HCT116 (cell line): ENCODE data around the gene HES5. TPM values are rescaled to one million over a fixed set of nuclear protein-coding genes. Genes with fewer than 3 reads are reported as not detected.

Experiments used
- ATAC-seq: fragments of 200-7000 bp; cut with Tn5 transposase; 2 replicates; pipeline ENCODE4 v1.9.1; 2020; ENCODE audit warnings: mild to moderate bottlenecking, moderate library complexity
- BruUV-seq: library from RNA; stranded (reverse); fragments of 400-500 nt; replicated peaks from 2 replicates; lab custom pipeline; 2021; lab: Mats Ljungman, UMichigan
- CTCF ChIA-PET: fragments of 300-600 bp; sonication (Branson Sonifier 250); formaldehyde crosslinking; loops from one replicate; lab custom pipeline; 2021; ENCODE audit warnings: antibody characterized with exemption; lab: Charles Lee
- POLR2A ChIA-PET: fragments of 300-600, 350-600 bp; sonication (Branson Sonifier 250); formaldehyde crosslinking; loops from one replicate; lab custom pipeline; 2021; ENCODE audit warnings: antibody characterized with exemption; lab: Charles Lee
- RAD21 ChIA-PET, 2 experiments: fragments of 300-600 bp; sonication (Branson Sonifier 250); formaldehyde crosslinking; loops; one replicate each; lab custom pipeline; 2023; ENCODE audit warnings: low total read pairs in 2 of 2; ENCODE audit not compliant: uncharacterized antibody in 2 of 2, unreplicated experiment in 2 of 2, low non-redundant PET in 1 of 2; lab: Charles Lee
- DNase-seq: peaks from one replicate; pipeline ENCODE4 v3.0.0-alpha.2; 2010; ENCODE audit warnings: low read depth, low spot score
- H2AFZ ChIP-seq: fragments of 200-600 bp; shearing (Covaris generic), sonication (generic); 2 replicates; pipeline ENCODE4 v1.6.1; 2017; ENCODE audit warnings: low read depth, mixed run types, mixed read lengths, antibody characterized with exemption, low read length; ENCODE audit not compliant: poor library complexity, severe bottlenecking
- H3K27ac ChIP-seq: 2 replicates; pipeline ENCODE4 v1.5.1; 2012; ENCODE audit warnings: low read depth, low read length
- H3K27me3 ChIP-seq: fragments of 200-600 bp; sonication (generic); 2 replicates; pipeline ENCODE4 v1.6.1; 2016; ENCODE audit warnings: mixed run types, low read length, mixed read lengths; ENCODE audit not compliant: insufficient read depth
- H3K36me3 ChIP-seq, 2 experiments: fragments of 200-500 bp in 1 of 2; fragments of 200-600 bp in 1 of 2; sonication (Bioruptor generic) in 1 of 2; sonication (generic) in 1 of 2; 2 replicates each; pipeline versions ENCODE4 v1.5.1 to v1.6.1; 2014 to 2016; ENCODE audit warnings: low read length in 2 of 2, inconsistent platforms in 1 of 2, mixed read lengths in 1 of 2, mixed run types in 1 of 2; ENCODE audit not compliant: insufficient read depth in 2 of 2, control insufficient read depth in 1 of 2
- H3K4me1 ChIP-seq, 2 experiments: fragments of 200-600 bp in 1 of 2; sonication (generic) in 1 of 2; 2 replicates each; pipeline versions ENCODE4 v1.5.1 to v1.6.1; 2012 to 2017; ENCODE audit warnings: low read length in 2 of 2, inconsistent platforms in 1 of 2, mild to moderate bottlenecking in 1 of 2, mixed read lengths in 1 of 2, mixed run types in 1 of 2, moderate library complexity in 1 of 2; ENCODE audit not compliant: insufficient read depth in 2 of 2, control insufficient read depth in 1 of 2
- H3K4me2 ChIP-seq: fragments of 200-600 bp; sonication (generic); 2 replicates; pipeline ENCODE4 v1.6.1; 2017; ENCODE audit warnings: mixed run types, low read length, mixed read lengths
- H3K4me3 ChIP-seq, 2 experiments: fragments of 200-600 bp in 1 of 2; sonication (generic) in 1 of 2; replicated peaks in 1 of 2; 2 replicates each; pipeline ENCODE4 v1.5.1; 2011 to 2016; ENCODE audit warnings: low read length in 2 of 2, control low read depth in 1 of 2, low read depth in 1 of 2, mild to moderate bottlenecking in 1 of 2, mixed read lengths in 1 of 2, mixed run types in 1 of 2
- H3K79me2 ChIP-seq: fragments of 200-600 bp; sonication (generic); 2 replicates; pipeline ENCODE4 v1.6.1; 2017; ENCODE audit warnings: mild to moderate bottlenecking, mixed run types, low read length, moderate library complexity, mixed read lengths; ENCODE audit not compliant: insufficient read depth
- H3K9ac ChIP-seq: fragments of 200-600 bp; sonication (generic); 2 replicates; pipeline ENCODE4 v1.6.1; 2016; ENCODE audit warnings: low read length, mixed read lengths
- H3K9me2 ChIP-seq: fragments of 200-600 bp; sonication (generic), shearing (Covaris generic); 2 replicates; pipeline ENCODE4 v1.6.1; 2017; ENCODE audit warnings: mixed run types, mild to moderate bottlenecking, moderate library complexity; ENCODE audit not compliant: insufficient read depth
- H3K9me3 ChIP-seq, 2 experiments: fragments of 200-500 bp in 1 of 2; fragments of 200-600 bp in 1 of 2; sonication (Bioruptor generic) in 1 of 2; sonication (generic) in 1 of 2; 2 replicates each; pipeline ENCODE4 v1.6.1; 2014 to 2017; ENCODE audit warnings: low read length in 2 of 2, mixed read lengths in 2 of 2, inconsistent platforms in 1 of 2, low read depth in 1 of 2, mild to moderate bottlenecking in 1 of 2, mixed run types in 1 of 2, moderate library complexity in 1 of 2; ENCODE audit not compliant: control insufficient read depth in 1 of 2, insufficient read depth in 1 of 2
- H4K20me1 ChIP-seq: fragments of 200-600 bp; sonication (generic), shearing (Covaris generic); 2 replicates; pipeline ENCODE4 v1.6.1; 2017; ENCODE audit warnings: mixed run types, mild to moderate bottlenecking, moderate library complexity; ENCODE audit not compliant: insufficient read depth
- CEBPB ChIP-seq: IDR thresholded peaks from 2 replicates; pipeline ENCODE4 v1.6.1; 2012; ENCODE audit warnings: low read depth
- CTCF ChIP-seq, 3 experiments: fragments of 200-600 bp in 1 of 3; sonication (generic) in 1 of 3; IDR thresholded peaks in 2 of 3; conservative IDR thresholded peaks in 1 of 3; 2 replicates each; pipeline ENCODE4 v1.5.1; 2012 to 2017; ENCODE audit warnings: low read depth in 2 of 3, low read length in 2 of 3, antibody characterized with exemption in 1 of 3, borderline replicate concordance in 1 of 3, control low read depth in 1 of 3, mild to moderate bottlenecking in 1 of 3, mixed read lengths in 1 of 3, mixed run types in 1 of 3, moderate library complexity in 1 of 3; ENCODE audit not compliant: insufficient read depth in 1 of 3
- ELF1 ChIP-seq: IDR thresholded peaks from 2 replicates; pipeline ENCODE4 v1.6.1; 2012; ENCODE audit warnings: low read depth, borderline replicate concordance
- EZH2 ChIP-seq: fragments of 200-600 bp; sonication (generic); IDR thresholded peaks from 2 replicates; pipeline ENCODE4 v1.6.1; 2017; ENCODE audit warnings: antibody characterized with exemption, mixed run types
- FOSL1 ChIP-seq: IDR thresholded peaks from 2 replicates; pipeline ENCODE4 v1.6.1; 2012; ENCODE audit warnings: low read depth
- JUND ChIP-seq: IDR thresholded peaks from 2 replicates; pipeline ENCODE4 v1.6.1; 2012
- POLR2A ChIP-seq: IDR thresholded peaks from 2 replicates; pipeline ENCODE4 v1.7.0; 2011; ENCODE audit warnings: borderline replicate concordance; ENCODE audit not compliant: insufficient read depth, insufficient read length; ENCODE audit errors: extremely low read depth
- RAD21 ChIP-seq: IDR thresholded peaks from 2 replicates; pipeline ENCODE4 v1.6.1; 2012; ENCODE audit warnings: low read depth, mild to moderate bottlenecking
- SIN3A ChIP-seq: IDR thresholded peaks from 2 replicates; pipeline ENCODE4 v1.6.1; 2012; ENCODE audit warnings: low read depth
- SP1 ChIP-seq: IDR thresholded peaks from 2 replicates; pipeline ENCODE4 v1.6.1; 2012; ENCODE audit warnings: low read depth
- SRF ChIP-seq: IDR thresholded peaks from 2 replicates; pipeline ENCODE4 v1.6.1; 2012; ENCODE audit warnings: low read depth
- TCF7L2 ChIP-seq: IDR thresholded peaks from 2 replicates; pipeline ENCODE4 v1.7.0; 2011; ENCODE audit warnings: borderline replicate concordance, inconsistent platforms; ENCODE audit not compliant: insufficient read depth, insufficient read length; ENCODE audit errors: extremely low read depth
- ZNF274 ChIP-seq: fragments of 200-500 bp; sonication (Bioruptor generic); IDR thresholded peaks from 2 replicates; pipeline ENCODE4 v1.6.1; 2014; ENCODE audit warnings: mild to moderate bottlenecking, low read depth, low read length, inconsistent platforms
- intact Hi-C: fragments of 100-400 bp; cut with micrococcal nuclease; formaldehyde crosslinking; loops from 2 replicates; pipeline ENCODE4 v1.10.0; 2022
- total RNA-seq: library from RNA; stranded (reverse); gene quantifications from one replicate; pipeline ENCODE4 v1.2.1, GENCODE V29; 2021; ENCODE audit not compliant: unreplicated experiment
- TF ChIP-seq, protein P1 (sequence below): IDR thresholded peaks from 2 replicates; pipeline ENCODE4 v1.6.1; 2012
- TF ChIP-seq, protein P2 (sequence below): IDR thresholded peaks from 2 replicates; pipeline ENCODE4 v1.6.1; 2011; ENCODE audit warnings: mild to moderate bottlenecking, low read length, moderate library complexity; ENCODE audit not compliant: insufficient replicate concordance; ENCODE audit errors: extremely low read depth

The HES5 gene
- total RNA-seq, 1 experiment from 2014 or later, result not detected

- BruUV-seq, result no TSS peak
- Histone ChIP-seq H3K9ac (no peak overlapping the region), H4K20me1 (no peaks in the 10 kb centered on the region), H3K9me2 (no peaks in the 10 kb centered on the region), H3K27ac (no peak overlapping the region), H3K36me3 (no peaks in the 10 kb centered on the region), H3K4me1 (peaks cover 0 to under 1% of the 10 kb centered on the region in 2 experiments; a peak in 1 of 4 replicates), H3K9me3 (peaks cover 4 to 7% of the 10 kb centered on the region in 2 experiments; a peak in 2 of 4 replicates), H3K79me2 (no peaks in the 10 kb centered on the region), H2AFZ (no peak overlapping the region), H3K27me3 (no peaks in the 10 kb centered on the region), H3K4me2 (no peak overlapping the region), H3K4me3 (no peak overlapping the region)
- RAD21 ChIA-PET, result no interaction called here
- intact Hi-C loops, result no loop called here
- TF ChIP-seq TCF7L2, result no peak
- no peak for TF ChIP-seq SP1
- no peak for TF ChIP-seq ZNF274
- TF ChIP-seq SIN3A, result no peak
- TF ChIP-seq RAD21, result no peak
- no peak for TF ChIP-seq CEBPB
- no peak for TF ChIP-seq EZH2
- TF ChIP-seq ELF1, result no peak
- TF ChIP-seq, protein P1, sequence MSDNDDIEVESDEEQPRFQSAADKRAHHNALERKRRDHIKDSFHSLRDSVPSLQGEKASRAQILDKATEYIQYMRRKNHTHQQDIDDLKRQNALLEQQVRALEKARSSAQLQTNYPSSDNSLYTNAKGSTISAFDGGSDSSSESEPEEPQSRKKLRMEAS, result no peak
- no peak for TF ChIP-seq CTCF (IDR thresholded peaks at IDR 0.05 in 2 of 3, conservative IDR thresholded peaks at IDR 0.05 in 1 of 3; ENCODE audit: borderline replicate concordance in 1 of 3, insufficient read depth in 1 of 3, low read depth in 2 of 3, low read length in 2 of 3)
- TF ChIP-seq SRF, result no peak
- TF ChIP-seq, protein P2, sequence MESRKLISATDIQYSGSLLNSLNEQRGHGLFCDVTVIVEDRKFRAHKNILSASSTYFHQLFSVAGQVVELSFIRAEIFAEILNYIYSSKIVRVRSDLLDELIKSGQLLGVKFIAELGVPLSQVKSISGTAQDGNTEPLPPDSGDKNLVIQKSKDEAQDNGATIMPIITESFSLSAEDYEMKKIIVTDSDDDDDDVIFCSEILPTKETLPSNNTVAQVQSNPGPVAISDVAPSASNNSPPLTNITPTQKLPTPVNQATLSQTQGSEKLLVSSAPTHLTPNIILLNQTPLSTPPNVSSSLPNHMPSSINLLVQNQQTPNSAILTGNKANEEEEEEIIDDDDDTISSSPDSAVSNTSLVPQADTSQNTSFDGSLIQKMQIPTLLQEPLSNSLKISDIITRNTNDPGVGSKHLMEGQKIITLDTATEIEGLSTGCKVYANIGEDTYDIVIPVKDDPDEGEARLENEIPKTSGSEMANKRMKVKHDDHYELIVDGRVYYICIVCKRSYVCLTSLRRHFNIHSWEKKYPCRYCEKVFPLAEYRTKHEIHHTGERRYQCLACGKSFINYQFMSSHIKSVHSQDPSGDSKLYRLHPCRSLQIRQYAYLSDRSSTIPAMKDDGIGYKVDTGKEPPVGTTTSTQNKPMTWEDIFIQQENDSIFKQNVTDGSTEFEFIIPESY, result no peak
- no peak for TF ChIP-seq JUND
- no peak for TF ChIP-seq POLR2A
- no peak for TF ChIP-seq FOSL1
- POLR2A ChIA-PET, result no interaction called here
- no peak for ATAC-seq
- CTCF ChIA-PET, result no interaction called here
- no peak for DNase-seq
Measured at GRCh38 chr1:2488688-2489087, 41.4 kb downstream of the HES5 start.
